Urinary bladder (tissue), 4 donors: ENCODE results near the gene IRS4. TPM values are rescaled to one million over a fixed set of nuclear protein-coding genes. Genes with fewer than 3 reads are reported as not detected.

Source experiments
- DNase-seq: peaks from one replicate; pipeline ENCODE4 v3.0.0-alpha.2; 2015; ENCODE audit errors: extremely low spot score
- H3K27ac ChIP-seq: one replicate; pipeline ENCODE4 v1.5.1; 2013; ENCODE audit warnings: low read depth, mild to moderate bottlenecking, moderate library complexity
- H3K36me3 ChIP-seq: one replicate; pipeline ENCODE4 v1.6.1; 2013; ENCODE audit warnings: mild to moderate bottlenecking, moderate library complexity; ENCODE audit not compliant: insufficient read depth
- H3K4me1 ChIP-seq: one replicate; pipeline ENCODE4 v1.6.1; 2013; ENCODE audit warnings: mild to moderate bottlenecking, moderate library complexity; ENCODE audit not compliant: insufficient read depth
- H3K4me3 ChIP-seq: one replicate; pipeline ENCODE4 v1.5.1; 2013; ENCODE audit warnings: low read depth, low read length
- WGBS: extraction: QIAGEN DNeasy Blood & Tissue Kit; methylation state at CpG from one replicate; pipeline ENCODE4 v1.1.7; 2013; 5-methylcytosine and 5-hydroxymethylcytosine counted together
- polyA plus RNA-seq: library from polyadenylated mRNA; stranded (reverse); fragments of 200-250 nt; gene quantifications from one replicate; pipeline ENCODE4 v1.2.3, GENCODE V29; 2013
- total RNA-seq: library from RNA; depleted of rRNA; stranded (reverse); fragments of >200 nt; gene quantifications from one replicate; pipeline ENCODE4 v1.2.3, GENCODE V29; 2014
- donor health status: healthy with polysubstance abuse.
- donor health status: healthy.

IRS4 gene
- total and polyA plus RNA-seq, 2 donors = 0.26 TPM; not detected in 1

DNA sequence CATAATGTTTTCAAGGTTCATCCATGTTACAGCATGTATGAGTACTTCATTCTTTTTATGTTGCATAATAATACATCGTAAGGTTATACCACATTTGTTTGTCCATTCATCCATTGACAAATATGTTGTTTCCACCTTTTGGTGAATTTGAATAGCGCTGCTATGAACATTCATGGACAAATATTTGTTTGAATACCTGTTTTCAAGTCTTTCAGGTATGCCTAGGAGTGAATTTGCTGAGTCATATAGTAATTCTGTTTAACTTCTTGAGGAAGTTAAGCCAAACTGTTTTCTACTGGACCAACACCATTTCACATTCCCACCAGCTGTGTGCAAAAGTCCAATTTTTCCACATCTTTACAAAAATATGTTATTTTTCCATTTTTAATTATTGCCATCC, 31.5 kb downstream of the IRS4 start:
- no peaks in the 10 kb centered on the region for H3K36me3 ChIP-seq
- no peaks in the 10 kb centered on the region for H3K4me1 ChIP-seq
- no peak for DNase-seq
- no peak overlapping the region for H3K27ac ChIP-seq
- 86% methylated on average over 2 of the region's 2 CpGs for WGBS
- H3K4me3 ChIP-seq = no peak overlapping the region

DNA sequence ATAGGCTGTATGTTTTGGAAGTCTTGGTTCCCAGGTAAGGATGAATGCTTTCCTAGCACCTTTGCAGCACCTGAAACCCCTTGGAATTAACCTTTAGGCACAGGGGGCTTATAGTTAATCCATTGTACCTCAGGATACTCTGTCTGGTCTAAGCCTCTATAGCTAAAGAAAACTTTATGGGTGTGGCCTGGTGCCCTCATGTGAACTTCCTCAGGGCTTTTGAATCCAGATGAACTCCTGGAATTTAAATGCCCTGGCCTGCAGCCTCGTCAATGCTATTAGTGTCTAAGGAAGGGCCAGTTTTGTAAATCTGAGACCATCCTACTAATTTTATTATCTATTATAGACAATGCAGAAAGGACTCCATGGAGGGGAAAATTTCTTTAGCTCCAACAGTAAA, 33.8 kb downstream of the IRS4 start:
- Histone ChIP-seq H3K4me1 (no peaks in the 10 kb centered on the region), H3K4me3 (no peak overlapping the region), H3K27ac (no peak overlapping the region), H3K36me3 (no peaks in the 10 kb centered on the region)
- DNase-seq = no peak
- WGBS = 11% methylated on average over 1 of the region's 1 CpG

DNA sequence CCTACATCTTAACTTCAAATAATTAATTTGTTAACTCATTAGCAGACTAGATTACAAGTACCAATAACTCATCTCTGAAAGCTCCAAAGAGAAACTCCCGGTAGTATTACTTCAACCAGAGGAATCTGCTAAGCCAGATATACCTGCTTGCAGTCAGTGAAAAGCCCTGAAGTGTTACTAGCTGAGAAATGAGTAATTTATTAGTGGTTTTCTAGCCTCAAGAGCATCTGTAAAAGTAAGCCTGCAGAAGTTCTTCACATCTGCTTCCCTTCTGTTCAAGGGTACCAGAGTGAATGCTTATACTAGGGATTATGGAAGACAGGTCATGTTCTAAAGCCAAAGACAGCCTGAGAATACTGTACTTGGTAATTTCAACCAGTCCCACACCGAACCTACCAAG, 34.7 kb downstream of the IRS4 start:
- no peaks in the 10 kb centered on the region for H3K4me1 ChIP-seq
- no peak overlapping the region for H3K27ac ChIP-seq
- no peak for DNase-seq
- no peaks in the 10 kb centered on the region for H3K36me3 ChIP-seq
- WGBS = 63% methylated on average over 2 of the region's 2 CpGs
- H3K4me3 ChIP-seq = no peak overlapping the region

DNA sequence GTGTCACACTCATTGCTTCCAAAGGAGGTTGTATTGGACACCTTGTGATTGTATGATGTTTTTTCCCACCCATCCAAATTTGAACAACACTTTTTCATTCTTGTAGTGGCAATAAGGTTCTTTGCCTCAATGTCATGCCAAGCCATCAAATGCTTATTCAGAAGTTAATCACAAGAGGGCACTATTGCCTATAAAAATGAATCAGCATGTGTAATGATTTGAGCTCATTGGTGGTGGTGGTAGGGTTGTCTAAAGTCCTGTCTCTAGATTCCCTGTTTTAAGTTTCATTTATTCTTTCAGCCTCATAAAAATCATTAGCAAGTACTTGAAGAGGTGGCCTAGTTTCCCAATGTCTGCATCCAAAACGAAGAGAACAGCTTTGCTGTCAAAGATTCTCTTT, 37.0 kb downstream of the IRS4 start:
- H3K36me3 ChIP-seq = no peaks in the 10 kb centered on the region
- no peak for DNase-seq
- no peaks in the 10 kb centered on the region for H3K4me1 ChIP-seq
- no peak overlapping the region for H3K4me3 ChIP-seq
- no peak overlapping the region for H3K27ac ChIP-seq
- 59% methylated on average over 1 of the region's 1 CpG for WGBS

DNA sequence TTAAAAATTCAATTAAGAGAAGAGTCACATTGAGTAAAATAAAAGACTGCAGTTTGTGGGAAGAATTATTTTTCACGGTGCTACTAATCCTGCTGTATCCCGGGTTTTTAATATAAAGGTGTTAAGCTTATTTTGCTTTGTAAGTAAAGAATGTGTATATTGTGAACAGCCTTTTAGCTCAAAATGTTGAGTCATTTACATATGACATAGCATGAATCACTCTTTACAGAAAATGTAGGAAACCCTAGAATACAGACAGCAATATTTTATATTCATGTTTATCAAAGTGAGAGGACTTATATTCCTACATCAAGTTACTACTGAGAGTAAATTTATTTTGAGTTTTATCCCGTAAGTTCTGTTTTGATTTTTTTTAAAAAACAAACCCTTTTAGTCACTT, 39.7 kb downstream of the IRS4 start:
- WGBS = 85% methylated on average over 3 of the region's 3 CpGs
- H3K4me3 ChIP-seq = no peak overlapping the region
- H3K27ac ChIP-seq = no peak overlapping the region
- no peak for DNase-seq
- H3K36me3 ChIP-seq = no peaks in the 10 kb centered on the region
- H3K4me1 ChIP-seq = no peaks in the 10 kb centered on the region
